Measurements from ENCODE around the gene PTPN23. TPM values are rescaled to one million over a fixed set of nuclear protein-coding genes. Genes with fewer than 3 reads are reported as not detected.

The PTPN23 gene
- total RNA-seq, 2 experiments from 2014 or later = 27.4 to 34.9 TPM

- DNase-seq = no peak
- peaks cover 19% of the 10 kb centered on the region for H3K36me3 Mint-ChIP-seq (ENCODE audit: low read depth)
- no peak overlapping the region for H3K27ac Mint-ChIP-seq
- peaks cover 5% of the 10 kb centered on the region for H3K4me1 Mint-ChIP-seq
- no peak overlapping the region for H3K4me3 Mint-ChIP-seq
- ChIA-PET CTCF (no interaction called here), POLR2A (no interaction called here)
- no peaks in the 10 kb centered on the region for H3K9me3 Mint-ChIP-seq
- no peaks in the 10 kb centered on the region for H3K27me3 Mint-ChIP-seq
These were observed 30.2 kb downstream of the PTPN23 start for GRCh38 chr3:47410801-47411646.

GRCh38 chr3:47411696-47412452 is 31.1 kb downstream of the PTPN23 start:
- no peak for DNase-seq
- Mint-ChIP-seq H3K27ac (no peak overlapping the region), H3K9me3 (no peaks in the 10 kb centered on the region), H3K27me3 (no peaks in the 10 kb centered on the region), H3K36me3 (ENCODE audit: low read depth) (peaks cover 24% of the 10 kb centered on the region), H3K4me3 (no peak overlapping the region), H3K4me1 (no peaks in the 10 kb centered on the region)
- CTCF ChIA-PET = interaction anchor here (2.2 kb wide), 1 partner anchor 10 kb away, joined by 14 read pairs; no protein-coding TSS in a partner anchor
- POLR2A ChIA-PET = no interaction called here

GRCh38 chr3:47412453-47412756 is 31.6 kb downstream of the PTPN23 start:
- Mint-ChIP-seq H3K9me3 (no peaks in the 10 kb centered on the region), H3K36me3 (ENCODE audit: low read depth) (peaks cover 26% of the 10 kb centered on the region), H3K27me3 (no peaks in the 10 kb centered on the region), H3K27ac (no peak overlapping the region), H3K4me3 (no peak overlapping the region), H3K4me1 (no peaks in the 10 kb centered on the region)
- ChIA-PET POLR2A (no interaction called here), CTCF (interaction anchor here (1.1 to 2.2 kb wide), 2 partner anchors 7 to 9 kb away, joined by 3 to 14 read pairs; no protein-coding TSS in a partner anchor)
- no peak for DNase-seq

DNA sequence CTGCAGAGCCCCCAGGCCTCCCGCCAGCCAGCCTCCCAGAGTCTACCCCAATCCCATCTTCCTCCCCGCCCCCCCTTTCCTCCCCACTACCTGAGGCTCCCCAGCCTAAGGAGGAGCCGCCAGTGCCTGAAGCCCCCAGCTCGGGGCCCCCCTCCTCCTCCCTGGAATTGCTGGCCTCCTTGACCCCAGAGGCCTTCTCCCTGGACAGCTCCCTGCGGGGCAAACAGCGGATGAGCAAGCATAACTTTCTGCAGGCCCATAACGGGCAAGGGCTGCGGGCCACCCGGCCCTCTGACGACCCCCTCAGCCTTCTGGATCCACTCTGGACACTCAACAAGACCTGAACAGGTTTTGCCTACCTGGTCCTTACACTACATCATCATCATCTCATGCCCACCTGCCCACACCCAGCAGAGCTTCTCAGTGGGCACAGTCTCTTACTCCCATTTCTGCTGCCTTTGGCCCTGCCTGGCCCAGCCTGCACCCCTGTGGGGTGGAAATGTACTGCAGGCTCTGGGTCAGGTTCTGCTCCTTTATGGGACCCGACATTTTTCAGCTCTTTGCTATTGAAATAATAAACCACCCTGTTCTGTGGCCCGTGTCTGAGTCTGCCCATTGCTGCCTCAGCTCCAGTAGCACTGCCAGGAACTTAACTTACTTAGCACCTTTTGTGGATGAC is 32.2 kb downstream of the PTPN23 start:
- peaks cover 22% of the 10 kb centered on the region for H3K36me3 Mint-ChIP-seq (ENCODE audit: low read depth)
- H3K4me1 Mint-ChIP-seq = no peaks in the 10 kb centered on the region
- H3K9me3 Mint-ChIP-seq = no peaks in the 10 kb centered on the region
- ChIA-PET CTCF (interaction anchor here (1.1 to 2.2 kb wide), 2 partner anchors 8 kb away, joined by 3 to 14 read pairs; no protein-coding TSS in a partner anchor), POLR2A (interaction anchor here (0.5 kb wide), 1 partner anchor 206 kb away, joined by 4 read pairs; no protein-coding TSS in a partner anchor)
- no peaks in the 10 kb centered on the region for H3K27me3 Mint-ChIP-seq
- no peak for DNase-seq
- H3K4me3 Mint-ChIP-seq = no peak overlapping the region
- H3K27ac Mint-ChIP-seq = peak overlapping the region; percentile 71

DNA sequence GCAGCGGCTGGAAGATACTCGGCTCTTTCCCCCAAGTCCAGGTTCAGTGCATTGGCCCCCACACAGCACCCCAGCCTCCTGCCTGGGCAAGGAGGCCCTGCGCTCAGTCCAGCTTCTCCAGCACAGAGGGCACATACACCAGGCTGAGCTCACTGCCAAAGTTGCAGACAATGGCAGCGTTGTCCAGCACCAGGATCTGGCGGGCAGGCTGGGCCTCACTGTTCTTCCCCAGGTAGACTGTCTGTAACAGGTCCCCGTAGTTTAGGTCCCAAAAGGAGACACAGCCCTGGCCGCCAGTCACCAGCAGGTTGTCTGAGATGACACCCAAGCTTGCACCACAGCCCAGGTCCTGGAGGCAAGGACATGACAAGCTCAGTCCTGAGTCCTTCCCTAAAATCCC is 32.9 kb downstream of the PTPN23 start:
- Mint-ChIP-seq H3K4me3 (no peak overlapping the region), H3K27me3 (no peaks in the 10 kb centered on the region), H3K4me1 (no peaks in the 10 kb centered on the region), H3K36me3 (ENCODE audit: low read depth) (peaks cover 22% of the 10 kb centered on the region), H3K9me3 (no peaks in the 10 kb centered on the region), H3K27ac (no peak overlapping the region)
- POLR2A ChIA-PET = no interaction called here
- CTCF ChIA-PET = interaction anchor here (2.2 kb wide), 1 partner anchor 8 kb away, joined by 14 read pairs; no protein-coding TSS in a partner anchor
- no peak for DNase-seq

DNA sequence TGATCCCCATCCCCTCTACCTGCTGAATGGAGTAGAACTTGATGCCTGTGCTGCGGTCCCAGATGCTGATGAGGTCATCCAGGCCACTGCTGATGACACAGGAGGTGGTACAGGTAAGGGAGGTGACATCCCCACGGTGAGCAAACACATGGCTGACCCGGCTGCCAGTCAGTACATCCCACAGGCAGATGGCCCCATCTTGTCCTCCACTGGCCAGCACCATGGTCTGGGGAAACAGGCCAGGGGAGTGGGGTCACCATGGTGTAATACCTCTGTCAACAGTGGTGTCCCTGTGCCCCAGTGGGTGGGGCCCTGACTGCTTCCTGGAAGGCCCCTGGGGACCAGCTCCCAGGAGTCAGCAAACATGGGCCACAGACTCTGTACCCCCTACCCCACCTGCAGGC is 33.3 kb downstream of the PTPN23 start:
- POLR2A ChIA-PET = no interaction called here
- Mint-ChIP-seq H3K36me3 (ENCODE audit: low read depth) (peaks cover 26% of the 10 kb centered on the region), H3K4me3 (no peak overlapping the region), H3K4me1 (no peaks in the 10 kb centered on the region), H3K27ac (no peak overlapping the region), H3K27me3 (no peaks in the 10 kb centered on the region), H3K9me3 (no peaks in the 10 kb centered on the region)
- CTCF ChIA-PET = interaction anchor here (2.2 kb wide), 1 partner anchor 7 kb away, joined by 14 read pairs; no protein-coding TSS in a partner anchor
- DNase-seq = no peak

DNA sequence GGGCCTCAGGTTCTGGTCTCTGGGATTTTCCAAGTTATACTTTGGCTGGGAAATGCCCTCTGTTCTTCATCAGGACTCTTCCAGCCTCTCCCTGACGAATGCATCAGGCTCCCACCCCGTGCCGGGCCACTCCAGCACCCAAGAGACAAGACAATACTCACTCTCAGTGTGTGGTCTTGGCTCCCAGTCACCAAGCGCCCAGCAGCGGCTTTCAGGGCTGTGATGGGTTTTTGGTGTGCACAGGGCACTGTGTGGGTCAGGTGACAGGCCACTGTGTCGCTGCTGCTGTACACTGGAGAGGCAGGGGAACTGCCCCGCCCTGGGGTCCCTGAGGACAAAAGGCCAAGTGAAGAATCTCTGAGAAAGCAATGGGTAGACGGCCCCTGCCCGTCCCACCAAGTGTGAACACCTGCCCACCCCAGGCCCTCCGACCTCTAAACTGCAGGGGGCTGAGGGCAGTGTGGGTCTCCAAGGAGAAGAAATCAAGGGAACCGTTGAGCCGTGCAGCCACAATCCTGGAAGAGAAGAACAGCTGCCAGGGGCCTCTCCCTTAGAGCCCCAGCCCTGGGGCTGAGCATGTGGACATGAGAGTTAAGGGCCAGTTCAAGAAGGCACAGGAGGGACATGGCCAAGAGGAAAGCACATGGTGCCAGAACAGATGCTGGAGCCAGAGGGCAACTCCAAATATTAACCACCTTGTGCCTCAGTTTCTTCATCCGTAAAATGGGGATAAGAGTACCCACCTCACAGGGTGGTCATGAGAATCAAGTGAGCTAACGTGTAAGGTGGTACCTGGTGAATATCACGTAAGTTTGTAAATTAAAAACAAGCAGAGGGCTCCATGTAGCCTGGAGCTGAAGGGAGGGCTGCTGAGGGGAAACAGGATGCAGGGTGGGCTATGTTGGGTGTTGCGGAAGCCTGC is 34.1 kb downstream of the PTPN23 start:
- POLR2A ChIA-PET = no interaction called here
- peak overlapping the region; percentile 43 for H3K27ac Mint-ChIP-seq

GRCh38 chr3:47416041-47416440 is 35.2 kb downstream of the PTPN23 start:
- H3K4me1 Mint-ChIP-seq = peaks cover 6% of the 10 kb centered on the region
- CTCF ChIA-PET = interaction anchor here (1.1 kb wide), 1 partner anchor 11 kb away, joined by 3 read pairs; no protein-coding TSS in a partner anchor
- no peaks in the 10 kb centered on the region for H3K27me3 Mint-ChIP-seq

More for the DNA sequence above, 34.1 kb downstream of the PTPN23 start:
- H3K4me3 Mint-ChIP-seq = no peak overlapping the region
- no peaks in the 10 kb centered on the region for H3K27me3 Mint-ChIP-seq
- no peaks in the 10 kb centered on the region for H3K4me1 Mint-ChIP-seq
- peaks cover 26% of the 10 kb centered on the region for H3K36me3 Mint-ChIP-seq (ENCODE audit: low read depth)
- no peaks in the 10 kb centered on the region for H3K9me3 Mint-ChIP-seq
- CTCF ChIA-PET = interaction anchor here (1.1 kb wide), 1 partner anchor 10 kb away, joined by 3 read pairs; no protein-coding TSS in a partner anchor
- no peak for DNase-seq

DNA sequence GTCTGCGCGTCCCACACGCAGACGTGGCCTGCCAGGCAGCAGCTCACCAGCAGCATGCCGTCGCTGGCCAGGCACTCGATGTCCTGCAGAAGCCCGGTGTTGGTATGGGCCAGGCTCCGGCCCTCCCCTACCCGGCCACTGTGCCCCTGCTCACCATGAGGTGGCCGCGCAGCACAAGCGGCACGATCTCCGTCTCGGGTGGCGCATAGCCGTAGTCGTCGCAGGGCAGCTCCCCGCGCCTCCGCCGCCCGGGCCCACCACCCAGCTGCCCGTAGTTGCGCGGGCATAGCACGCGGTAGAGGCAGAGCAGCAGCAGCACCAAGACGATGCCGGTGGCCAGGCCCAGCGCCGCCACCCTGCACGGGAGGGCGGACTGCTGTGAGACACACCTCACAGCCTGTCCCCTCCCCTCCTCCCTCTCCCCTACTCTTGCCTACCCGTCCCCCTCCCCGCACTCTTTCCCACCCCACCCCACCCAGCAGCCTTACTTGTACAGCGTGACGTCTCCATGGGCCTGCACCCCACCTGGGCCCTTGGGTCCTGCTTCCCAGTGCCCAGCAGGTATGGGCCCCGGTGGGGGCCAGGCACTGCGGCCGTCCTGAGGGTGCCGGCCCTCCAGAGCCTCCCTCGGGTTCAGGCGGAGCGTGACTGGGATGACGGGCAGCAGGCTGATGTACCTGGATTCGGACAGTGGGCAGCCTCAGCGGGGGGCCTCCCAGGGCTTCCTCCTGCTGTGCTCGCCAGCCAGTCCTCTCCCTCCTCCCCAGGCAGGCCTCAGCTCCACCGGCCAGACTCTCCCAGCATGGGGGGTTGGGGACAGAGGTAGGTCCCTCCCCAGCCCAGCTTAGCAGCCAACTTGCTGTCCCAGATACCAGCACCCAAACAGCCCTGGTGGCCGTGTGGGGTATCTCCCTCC is 37.6 kb downstream of the PTPN23 start:
- Mint-ChIP-seq H3K36me3 (ENCODE audit: low read depth) (peaks cover 36% of the 10 kb centered on the region), H3K27ac (peak overlapping the region; percentile 36), H3K4me1 (peaks cover 19% of the 10 kb centered on the region), H3K9me3 (no peaks in the 10 kb centered on the region), H3K27me3 (no peaks in the 10 kb centered on the region), H3K4me3 (no peak overlapping the region)
- DNase-seq = no peak
- POLR2A ChIA-PET = no interaction called here
- CTCF ChIA-PET = interaction anchor here (0.6 to 1.0 kb wide), 5 partner anchors 24 to 309 kb away, joined by 3 to 5 read pairs (median 3); no protein-coding TSS in a partner anchor

More at GRCh38 chr3:47416041-47416440, 35.2 kb downstream of the PTPN23 start:
- Mint-ChIP-seq H3K4me3 (no peak overlapping the region), H3K36me3 (ENCODE audit: low read depth) (peaks cover 30% of the 10 kb centered on the region), H3K27ac (peak overlapping the region; percentile 64), H3K9me3 (no peaks in the 10 kb centered on the region)
- DNase-seq = no peak
- POLR2A ChIA-PET = no interaction called here

- Mint-ChIP-seq H3K4me3 (no peak overlapping the region), H3K27ac (peak overlapping the region; percentile 36), H3K36me3 (ENCODE audit: low read depth) (peaks cover 36% of the 10 kb centered on the region), H3K9me3 (no peaks in the 10 kb centered on the region), H3K4me1 (peaks cover 19% of the 10 kb centered on the region), H3K27me3 (no peaks in the 10 kb centered on the region)
- POLR2A ChIA-PET = no interaction called here
- no peak for DNase-seq
- CTCF ChIA-PET = interaction anchor here (0.6 to 5.4 kb wide), 5 partner anchors 25 to 101 kb away, joined by 3 to 51 read pairs (median 5); partner anchors contain the start of gene SCAP
These were observed 38.5 kb downstream of the PTPN23 start for GRCh38 chr3:47419083-47420043.
